GM12878 (cell line): ENCODE results near the gene EDC4. TPM values are rescaled to one million over a fixed set of nuclear protein-coding genes. Genes with fewer than 3 reads are reported as not detected.

Experiments used
- ATAC-seq: fragments of 200-7000 bp; cut with Tn5 transposase; 3 replicates; pipeline ENCODE4 v1.9.1; 2020; ENCODE audit warnings: mild to moderate bottlenecking, moderate library complexity
- BruUV-seq: library from RNA; stranded (reverse); fragments of 400-500 nt; replicated peaks from 2 replicates; lab custom pipeline; 2021; lab: Mats Ljungman, UMichigan
- CTCF ChIA-PET: fragments of 300-600 bp; sonication (Branson Sonifier 250); formaldehyde crosslinking; extraction: SDS; loops from one replicate; lab custom pipeline; 2021; ENCODE audit warnings: inconsistent platforms; lab: Yijun Ruan, JAX
- POLR2A ChIA-PET: fragments of 350-600 bp; formaldehyde crosslinking; extraction: SDS; loops from one replicate; lab custom pipeline; 2021; ENCODE audit warnings: inconsistent platforms; lab: Charles Lee
- RAD21 ChIA-PET: fragments of 300-600 bp; sonication (Branson Sonifier 250); formaldehyde crosslinking; loops from one replicate; lab custom pipeline; 2023; ENCODE audit warnings: antibody characterized with exemption; ENCODE audit not compliant: unreplicated experiment; lab: Charles Lee
- SMC1A ChIA-PET: fragments of 300-600 bp; sonication (Branson Sonifier 250); formaldehyde crosslinking; loops from one replicate; lab custom pipeline; 2023; ENCODE audit not compliant: unreplicated experiment, uncharacterized antibody; lab: Charles Lee
- DNase-seq: peaks from one replicate; pipeline ENCODE4 v3.0.0-alpha.2; 2011; ENCODE audit warnings: low read depth, low spot score
- FAIRE-seq: peaks from 3 replicates; lab custom pipeline; 2011; peaks lifted over from hg19 to GRCh38; lab: Jason Lieb, UNC
- H2AFZ ChIP-seq: 2 replicates; pipeline ENCODE4 v1.6.0; 2011; ENCODE audit warnings: low read depth, low read length, control low read depth; ENCODE audit not compliant: control insufficient read depth
- H3K27ac ChIP-seq: 2 replicates; pipeline ENCODE4 v1.5.1; 2011; ENCODE audit warnings: control low read depth; ENCODE audit not compliant: control insufficient read depth, insufficient read depth
- H3K27me3 ChIP-seq, 2 experiments: replicated peaks in 1 of 2; 2 replicates each; pipeline versions ENCODE4 v1.6.0 to v1.6.1; 2011; ENCODE audit warnings: low read length in 1 of 2; ENCODE audit not compliant: control insufficient read depth in 2 of 2, insufficient read depth in 2 of 2
- H3K36me3 ChIP-seq, 2 experiments: 2 replicates each; pipeline ENCODE4 v1.5.1; 2011; ENCODE audit warnings: low read length in 1 of 2; ENCODE audit not compliant: control insufficient read depth in 2 of 2, insufficient read depth in 2 of 2
- H3K4me1 ChIP-seq: 2 replicates; pipeline ENCODE4 v1.6.1; 2011; ENCODE audit warnings: mild to moderate bottlenecking, low read length, moderate library complexity, mixed read lengths; ENCODE audit not compliant: control insufficient read depth, insufficient read depth
- H3K4me2 ChIP-seq: 2 replicates; pipeline ENCODE4 v1.6.0; 2011; ENCODE audit warnings: control low read depth; ENCODE audit not compliant: control insufficient read depth, insufficient read depth
- H3K4me3 ChIP-seq: fragments of 200-600 bp; sonication (generic); 2 replicates; pipeline ENCODE4 v1.5.1; 2016
- H3K79me2 ChIP-seq: 2 replicates; pipeline ENCODE4 v1.6.0; 2011; ENCODE audit warnings: low read length; ENCODE audit not compliant: control insufficient read depth, insufficient read depth
- H3K9ac ChIP-seq: 2 replicates; pipeline ENCODE4 v1.8.0; 2011; ENCODE audit warnings: low read length, control low read depth, mixed read lengths; ENCODE audit not compliant: control insufficient read depth, insufficient read depth
- H3K9me3 ChIP-seq: replicated peaks from 3 replicates; pipeline ENCODE4 v1.5.1; 2011; ENCODE audit warnings: mild to moderate bottlenecking, low read length; ENCODE audit not compliant: control insufficient read depth, insufficient read depth
- H4K20me1 ChIP-seq: 2 replicates; pipeline ENCODE4 v1.6.0; 2011; ENCODE audit not compliant: control insufficient read depth, insufficient read depth
- CHD2 ChIP-seq: IDR thresholded peaks from 2 replicates; pipeline ENCODE4 v1.6.1; 2011; ENCODE audit warnings: low read depth, low read length, improper control_type of control experiment, borderline replicate concordance
- CHD4 ChIP-seq: fragments of 200-600 bp; sonication (generic); IDR thresholded peaks from 2 replicates; pipeline ENCODE4 v1.6.1; 2016; ENCODE audit warnings: mild to moderate bottlenecking
- E2F8 ChIP-seq: fragments of 450-650 bp; IDR thresholded peaks from 2 replicates; pipeline ENCODE4 v1.6.1; 2018; ENCODE audit warnings: mild to moderate bottlenecking, low read depth, moderate library complexity; ENCODE audit not compliant: partially characterized antibody
- FOXM1 ChIP-seq: IDR thresholded peaks from 2 replicates; pipeline ENCODE4 v1.6.1; 2012; ENCODE audit warnings: low read depth, mild to moderate bottlenecking, inconsistent platforms, low read length, moderate library complexity
- GABPA ChIP-seq: IDR thresholded peaks from 2 replicates; pipeline ENCODE4 v1.6.1; 2014; ENCODE audit warnings: antibody characterized with exemption, low read depth, mild to moderate bottlenecking, inconsistent platforms
- PML ChIP-seq: IDR thresholded peaks from 2 replicates; pipeline ENCODE4 v1.6.1; 2012; ENCODE audit warnings: low read length, inconsistent platforms
- RFX5 ChIP-seq: IDR thresholded peaks from 2 replicates; pipeline ENCODE4 v1.6.1; 2011; ENCODE audit warnings: low read depth, low read length, improper control_type of control experiment
- SMAD1 ChIP-seq: fragments of 450-650 bp; IDR thresholded peaks from 2 replicates; pipeline ENCODE4 v1.6.1; 2018; ENCODE audit warnings: mild to moderate bottlenecking, low read depth; ENCODE audit not compliant: partially characterized antibody
- TAF1 ChIP-seq: IDR thresholded peaks from 2 replicates; pipeline ENCODE4 v1.6.1; 2011; ENCODE audit warnings: mild to moderate bottlenecking, low read depth, low read length, borderline replicate concordance
- TCF12 ChIP-seq: IDR thresholded peaks from 2 replicates; pipeline ENCODE4 v1.6.1; 2011; ENCODE audit warnings: low read depth, mild to moderate bottlenecking, low read length
- ZNF207 ChIP-seq: fragments of 450-650 bp; IDR thresholded peaks from 2 replicates; pipeline ENCODE4 v1.6.1; 2014; ENCODE audit warnings: antibody characterized with exemption, mild to moderate bottlenecking, borderline replicate concordance
- ZNF622 ChIP-seq: fragments of 450-650 bp; IDR thresholded peaks from 2 replicates; pipeline ENCODE4 v1.6.1; 2017; ENCODE audit warnings: mild to moderate bottlenecking, inconsistent platforms
- ZZZ3 ChIP-seq: IDR thresholded peaks from 2 replicates; pipeline ENCODE4 v1.6.1; 2011; ENCODE audit warnings: low read depth; ENCODE audit not compliant: control insufficient read depth, insufficient read length
- WGBS: methylation state at CpG from one replicate; pipeline ENCODE4 v1.1.6; 2016; ENCODE audit warnings: low lambda C conversion rate; ENCODE audit not compliant: insufficient replicate concordance, insufficient coverage; ENCODE audit errors: missing lambda C conversion rate; 5-methylcytosine and 5-hydroxymethylcytosine counted together
- in situ Hi-C: fragments of 300-500 bp; cut with MboI; formaldehyde crosslinking; loops from 9 replicates; pipeline ENCODE4 v1.14.3; 2018; ENCODE audit warnings: mixed read lengths
- intact Hi-C: fragments of 100-400 bp; cut with micrococcal nuclease; formaldehyde crosslinking; loops from one replicate; pipeline ENCODE4 v1.14.2; 2022; ENCODE audit not compliant: unreplicated experiment
- polyA plus RNA-seq, 11 experiments: library from polyadenylated mRNA; depleted of rRNA in 4 of 11; unstranded in 6 of 11; stranded (reverse) in 5 of 11; fragments of >200 nt; fragmentation: Nextera tagmentation in 4 of 11; fragmentation: Illumina TruSeq in 1 of 11; extraction: Ambion mirVana in 4 of 11; extraction: Trizol in 1 of 11; gene quantifications; 1 replicate in 1 of 11; 2 replicates in 10 of 11; pipeline versions ENCODE4 v1.2.1 to v1.2.3, GENCODE V29; 2011 to 2016; ENCODE audit warnings: inconsistent platforms in 2 of 11, missing spikeins in 2 of 11, low read depth in 1 of 11
- total RNA-seq, 4 experiments: library from RNA; depleted of rRNA in 3 of 4; stranded (reverse); fragments of >200 nt in 3 of 4; fragmentation: Illumina TruSeq in 1 of 4; extraction: Trizol in 1 of 4; gene quantifications; 2 replicates each; pipeline versions ENCODE4 v1.2.1 to v1.2.3, GENCODE V29; 2013 to 2021
- TF ChIP-seq, protein P1 (sequence below): IDR thresholded peaks from 2 replicates; pipeline ENCODE4 v1.6.1; 2012; ENCODE audit warnings: low read depth, low read length, improper control_type of control experiment

The EDC4 gene
- total and polyA plus RNA-seq, 10 of the 15 experiments (the other 5 are each of a cell fraction or from before 2014, with no cell fraction given), result 1.2 to 86.0 (median 53.4) TPM

DNA sequence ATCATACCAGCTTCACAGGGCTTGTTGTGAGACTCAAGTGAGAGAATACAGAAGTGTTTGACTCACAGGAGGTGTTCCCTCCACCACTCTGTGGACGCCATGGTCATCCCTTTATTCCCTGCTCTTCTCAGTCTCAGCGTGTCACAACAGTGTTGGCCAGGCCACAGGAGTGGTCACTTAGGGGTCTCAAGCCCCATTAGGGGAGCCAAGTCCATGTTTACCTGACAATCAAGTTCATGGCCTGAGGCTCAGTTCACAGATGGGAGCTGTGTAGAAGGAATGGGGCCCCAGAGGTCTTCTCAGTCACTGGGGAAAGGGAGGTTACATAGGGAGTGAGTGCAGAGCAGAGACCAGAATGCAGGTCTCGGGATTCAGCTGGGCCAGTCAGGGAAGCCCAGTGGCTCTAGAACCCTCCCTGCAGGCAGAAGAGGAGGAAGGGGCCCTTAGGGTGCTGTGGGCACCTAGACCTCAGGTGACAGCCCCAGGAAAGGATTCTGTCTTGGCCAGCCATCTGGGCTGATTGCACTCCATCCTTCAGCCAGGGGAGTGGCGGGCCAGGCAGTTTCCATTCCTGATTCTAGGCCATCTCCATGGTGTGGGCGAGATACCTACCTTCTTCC, 15.8 kb upstream of the EDC4 start:
- Histone ChIP-seq H3K27ac (no peak overlapping the region), H3K9me3 (no peaks in the 10 kb centered on the region), H3K27me3 (no peaks in the 10 kb centered on the region)
- FAIRE-seq, result no peak
- WGBS, result 84% methylated on average over 5 of the region's 5 CpGs
- BruUV-seq, result no TSS peak
- TF ChIP-seq TAF1 (no peak), E2F8 (no peak), GABPA (no peak), ZNF207 (no peak), CHD2 (no peak), RFX5 (no peak), ZNF622 (no peak), FOXM1 (no peak), ZZZ3 (no peak), TCF12 (no peak), PML (no peak), SMAD1 (no peak), CHD4 (no peak)
- TF ChIP-seq, protein P1, sequence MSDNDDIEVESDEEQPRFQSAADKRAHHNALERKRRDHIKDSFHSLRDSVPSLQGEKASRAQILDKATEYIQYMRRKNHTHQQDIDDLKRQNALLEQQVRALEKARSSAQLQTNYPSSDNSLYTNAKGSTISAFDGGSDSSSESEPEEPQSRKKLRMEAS, result no peak
- TF ChIP-seq, all 136 proteins: peak for 0
- Histone ChIP-seq H4K20me1 (0 out of 2 replicates have a peak, but pooled peaks cover 2% of the 10 kb centered on the region), H3K4me2 (no peak overlapping the region), H2AFZ (no peak overlapping the region), H3K9ac (no peak overlapping the region), H3K36me3 (peaks cover 6 to 7% of the 10 kb centered on the region in 2 experiments; a peak in 3 of 4 replicates), H3K4me1 (no peaks in the 10 kb centered on the region), H3K4me3 (no peak overlapping the region), H3K79me2 (peaks cover 57% of the 10 kb centered on the region)
- POLR2A ChIA-PET, result interaction anchor here (0.6 to 1.0 kb wide), 4 partner anchors 11 to 88 kb away, joined by 3 to 4 read pairs (median 3); no protein-coding TSS in a partner anchor
- in situ Hi-C loops, result no loop called here
- no peak for ATAC-seq
- no peak for DNase-seq
- RAD21 ChIA-PET, result no interaction called here
- SMC1A ChIA-PET, result interaction anchor here (1.0 to 1.2 kb wide), 2 partner anchors 11 to 40 kb away, joined by 3 read pairs; partner anchors contain the start of gene NUTF2
- CTCF ChIA-PET, result interaction anchor here (0.7 to 1.6 kb wide), 2 partner anchors 9 to 41 kb away, joined by 5 to 8 read pairs; no protein-coding TSS in a partner anchor
- intact Hi-C loops, result no loop called here
